Suprapubic skin (tissue), 4 donors: ENCODE data around the gene GNAZ.

Experiments used
- CTCF ChIP-seq, 2 donors: fragments of 200-600 bp in 1 of 2; fragments of 450-650 bp in 1 of 2; sonication (generic) in 1 of 2; IDR thresholded peaks; one replicate each; pipeline ENCODE4 v1.5.1; 2016 to 2019; ENCODE audit warnings: antibody characterized with exemption in 2 of 2, mild to moderate bottlenecking in 1 of 2, moderate library complexity in 1 of 2
- EP300 ChIP-seq: sonication (generic); formaldehyde crosslinking; IDR thresholded peaks from one replicate; pipeline ENCODE4 v1.6.1; 2017; ENCODE audit warnings: antibody characterized with exemption
- POLR2AphosphoS5 ChIP-seq, 3 donors: sonication (generic); formaldehyde crosslinking; IDR thresholded peaks; one replicate each; pipeline ENCODE4 v1.6.1; 2017; ENCODE audit warnings: antibody characterized with exemption in 3 of 3

- TF ChIP-seq CTCF (IDR thresholded peaks at IDR 0.05) (no peak), POLR2AphosphoS5 (IDR thresholded peaks at IDR 0.05) (no peak), EP300 (no peak)
These were observed 38.9 kb upstream of the GNAZ start for GRCh38 chr22:23031381-23031780.
